ENCODE data around the gene PLN.

Gene PLN

DNA sequence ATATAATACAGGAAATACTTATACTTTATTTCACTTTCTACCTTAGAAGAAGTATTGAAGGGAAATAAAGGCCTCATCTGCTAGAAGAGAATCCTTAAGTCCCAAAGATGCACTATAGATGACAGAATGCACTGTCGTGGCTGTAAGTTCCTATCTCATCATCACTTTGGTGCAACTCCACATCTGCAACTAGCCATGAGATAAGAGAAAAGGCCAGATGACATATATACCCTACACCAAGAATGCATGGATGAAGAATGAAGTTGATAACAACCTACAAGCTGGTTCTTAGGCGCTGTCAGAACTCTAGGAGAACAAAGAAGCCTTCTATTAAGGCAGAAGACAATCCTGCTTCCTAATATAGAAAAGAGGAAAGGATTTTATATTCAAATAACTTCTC is 11.6 kb upstream of the PLN start:
- DNase-seq (ENCODE audit: low read depth in 2 of 2, low spot score in 1 of 2) = no peak

GRCh38 chr6:118537574-118537973 is 10.5 kb upstream of the PLN start:
- no peak for DNase-seq (ENCODE audit: low read depth in 2 of 2, low spot score in 1 of 2)

DNA sequence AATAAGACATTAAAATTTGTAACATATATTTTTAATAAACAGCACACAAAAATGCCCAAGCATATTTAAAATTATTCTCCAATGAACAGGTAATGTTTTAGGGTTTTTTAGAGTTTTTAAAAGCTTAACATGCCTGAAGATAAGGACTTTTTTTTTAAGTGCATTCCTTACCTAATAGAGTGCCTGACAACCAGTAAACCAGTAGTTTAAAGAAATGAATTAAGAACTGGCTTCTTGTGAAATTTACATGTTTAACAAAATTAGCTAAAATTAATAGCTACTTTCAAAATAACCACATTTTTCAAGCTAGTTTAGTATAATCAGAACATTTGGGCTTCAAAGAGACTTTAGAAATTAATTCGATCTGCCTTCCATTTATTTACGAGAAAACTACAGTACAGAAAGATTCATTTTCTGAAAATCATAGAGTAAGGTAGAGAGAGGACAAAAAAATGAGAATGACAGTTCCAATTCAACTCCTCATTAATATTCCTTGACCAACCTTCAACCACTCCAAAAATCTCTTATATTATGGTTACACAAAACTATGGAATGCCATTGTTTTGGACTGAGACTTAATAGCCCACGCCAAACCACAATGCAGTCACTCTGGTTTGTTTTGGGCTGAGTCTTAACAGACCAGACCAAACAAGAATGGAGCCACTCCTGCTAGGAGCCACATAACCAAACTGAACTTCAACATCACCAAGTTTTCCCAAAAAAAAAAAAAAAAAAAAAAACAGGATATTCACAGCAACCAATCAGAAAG is 5.7 kb upstream of the PLN start:
- no peak for DNase-seq (ENCODE audit: low read depth in 2 of 2, low spot score in 1 of 2)

- DNase-seq (ENCODE audit: low read depth in 2 of 2, low spot score in 1 of 2) = no peak
Observed at GRCh38 chr6:118544105-118544504, 4.0 kb upstream of the PLN start.

GRCh38 chr6:118546164-118546879 is 1.8 kb upstream of the PLN start:
- DNase-seq (ENCODE audit: low read depth in 2 of 2, low spot score in 1 of 2) = no peak

DNA sequence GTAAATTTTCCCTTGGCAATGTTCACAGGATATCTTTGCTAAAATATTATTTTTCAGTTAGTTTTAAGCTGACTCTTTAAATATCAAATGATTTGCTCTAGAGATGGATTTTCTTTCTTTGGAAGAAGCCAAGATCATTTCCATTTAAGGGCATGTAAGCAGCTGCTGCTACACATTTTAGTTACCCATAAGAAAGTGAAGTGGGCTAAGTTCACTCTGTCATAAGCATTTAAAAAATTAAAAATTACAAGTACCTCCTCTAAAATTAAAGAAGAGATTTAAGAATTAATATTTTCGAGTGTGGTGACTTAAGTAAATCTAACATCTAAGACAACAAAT is 1.2 kb upstream of the PLN start:
- DNase-seq (ENCODE audit: low read depth in 2 of 2, low spot score in 1 of 2) = no peak

DNA sequence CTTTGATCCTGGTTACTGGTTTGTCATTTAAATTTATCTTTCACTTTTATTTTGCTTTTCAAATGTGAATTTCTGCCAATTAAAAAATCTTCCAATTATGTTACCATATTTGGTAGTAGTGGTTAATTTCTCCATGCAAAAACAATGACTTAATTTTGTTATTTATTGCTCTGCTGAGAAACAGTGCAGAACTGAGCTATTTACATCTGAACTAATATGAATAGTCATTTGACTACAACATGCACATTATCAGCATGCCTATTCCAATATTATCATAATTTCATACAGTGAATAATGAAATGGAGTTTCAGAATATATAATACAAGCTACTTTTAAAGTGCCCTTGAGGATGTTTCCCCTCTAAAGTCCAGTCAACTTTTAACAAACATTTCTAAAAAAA is 517 bp downstream of the PLN start:
- no peak for DNase-seq (ENCODE audit: low read depth in 2 of 2, low spot score in 1 of 2)

GRCh38 chr6:118551063-118552053 is 3.3 kb downstream of the PLN start:
- DNase-seq (ENCODE audit: low read depth in 2 of 2, low spot score in 1 of 2) = no peak

DNA sequence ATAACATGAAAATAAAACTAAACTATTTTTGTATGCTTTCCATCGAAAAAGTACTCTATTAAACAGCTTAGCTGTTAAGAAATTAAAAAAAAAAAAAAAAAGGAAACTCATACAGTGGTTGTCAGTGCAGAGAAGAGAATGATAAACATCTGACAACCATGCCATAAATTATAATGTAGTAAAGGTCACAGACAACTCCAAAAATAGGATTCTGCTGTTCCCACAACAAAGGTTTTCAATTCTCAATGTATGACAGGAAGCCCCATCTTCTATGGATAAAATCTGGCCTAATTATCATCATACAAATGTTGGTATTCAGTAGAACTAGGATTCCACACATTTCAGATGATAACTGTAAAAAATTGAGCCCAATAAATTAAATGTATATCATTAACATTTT is 5.0 kb downstream of the PLN start:
- no peak for DNase-seq (ENCODE audit: low read depth in 2 of 2, low spot score in 1 of 2)

GRCh38 chr6:118554698-118555097 is 6.6 kb downstream of the PLN start:
- no peak for DNase-seq (ENCODE audit: low read depth in 2 of 2, low spot score in 1 of 2)

- no peak for DNase-seq (ENCODE audit: low read depth in 2 of 2, low spot score in 1 of 2)
Observed at GRCh38 chr6:118558464-118559217, 10.5 kb downstream of the PLN start.

DNA sequence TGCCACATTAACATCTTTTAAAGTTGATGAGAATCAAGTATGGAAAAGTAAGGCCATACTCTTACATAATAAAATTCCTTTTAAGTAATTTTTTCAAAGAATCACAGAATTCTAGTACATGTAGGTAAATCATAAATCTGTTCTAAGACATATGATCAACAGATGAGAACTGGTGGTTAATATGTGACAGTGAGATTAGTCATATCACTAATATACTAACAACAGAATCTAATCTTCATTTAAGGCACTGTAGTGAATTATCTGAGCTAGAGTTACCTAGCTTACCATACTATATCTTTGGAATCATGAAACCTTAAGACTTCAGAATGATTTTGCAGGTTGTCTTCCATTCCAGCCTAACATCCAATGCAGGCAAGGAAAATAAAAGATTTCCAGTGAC is 11.6 kb downstream of the PLN start:
- DNase-seq (ENCODE audit: low read depth in 2 of 2, low spot score in 1 of 2) = no peak

DNA sequence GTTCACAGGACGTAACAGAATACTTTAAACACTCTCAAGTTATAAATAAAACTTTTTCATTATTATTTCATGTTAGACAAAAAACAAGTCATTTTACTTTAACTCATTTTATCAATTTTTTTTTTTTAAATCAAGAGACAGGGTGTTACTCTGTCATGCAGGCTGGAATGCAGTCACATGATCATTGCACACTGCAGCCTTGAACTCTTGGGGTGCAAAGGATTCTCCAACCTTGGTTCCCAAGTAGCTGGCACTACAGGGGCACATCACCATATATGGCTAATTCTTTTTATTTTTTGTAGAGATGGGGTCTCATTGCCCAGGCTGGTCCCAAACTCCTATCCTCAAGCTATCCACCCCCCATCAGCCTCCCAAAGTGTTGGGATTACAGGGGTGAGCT is 14.2 kb downstream of the PLN start:
- DNase-seq (ENCODE audit: low read depth in 2 of 2, low spot score in 1 of 2) = no peak

DNA sequence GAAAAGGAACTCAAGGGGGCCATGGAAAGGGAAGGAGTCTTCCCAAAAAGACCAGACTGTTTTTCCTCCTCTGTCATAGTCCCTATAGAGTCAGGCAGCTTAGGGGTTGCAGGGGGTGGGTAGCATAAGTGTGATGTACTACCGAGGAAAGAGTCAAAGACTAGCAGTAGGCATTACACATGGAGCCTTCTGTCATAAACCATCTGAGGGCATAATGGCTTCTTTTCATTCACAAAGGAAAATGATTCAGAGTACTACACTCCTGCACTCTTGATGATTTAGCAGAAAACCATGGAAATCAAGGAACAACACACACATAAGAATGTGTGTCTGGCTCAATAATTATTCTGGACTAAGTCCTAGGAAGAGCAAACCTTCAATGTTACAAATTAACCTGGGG is 14.9 kb downstream of the PLN start:
- DNase-seq (ENCODE audit: low read depth in 2 of 2, low spot score in 1 of 2) = no peak

DNA sequence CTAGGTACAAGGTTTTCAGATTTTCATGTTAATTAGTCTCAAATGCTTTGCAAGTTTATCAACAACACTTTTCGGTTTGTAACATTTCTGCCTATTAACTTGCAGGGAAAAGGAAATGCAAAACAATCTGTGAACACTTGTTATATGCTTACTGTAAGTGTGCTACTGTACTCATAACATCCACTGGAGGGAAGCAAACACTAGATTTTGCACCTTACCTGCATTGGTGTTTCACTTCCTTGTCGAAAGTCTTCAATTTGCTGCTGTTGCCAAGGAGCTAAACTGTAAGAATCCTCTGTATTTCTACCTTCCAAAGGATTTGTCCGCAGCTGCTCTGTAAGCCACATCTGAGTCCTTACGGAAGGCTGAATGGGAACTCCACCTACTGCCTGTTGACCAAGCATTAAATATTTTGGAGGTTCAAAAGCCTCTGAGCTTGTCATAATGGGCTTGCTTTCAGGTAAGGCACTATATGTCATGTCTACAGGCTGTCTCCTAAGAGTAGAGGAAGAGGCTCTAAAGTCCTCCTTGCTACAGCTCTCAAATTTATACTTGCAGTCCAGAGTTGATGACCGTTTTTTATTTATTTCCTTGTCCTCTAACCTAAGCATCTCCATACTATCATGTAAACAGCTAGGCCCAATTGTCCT is 17.3 kb downstream of the PLN start:
- DNase-seq (ENCODE audit: low read depth in 2 of 2, low spot score in 1 of 2) = no peak

DNA sequence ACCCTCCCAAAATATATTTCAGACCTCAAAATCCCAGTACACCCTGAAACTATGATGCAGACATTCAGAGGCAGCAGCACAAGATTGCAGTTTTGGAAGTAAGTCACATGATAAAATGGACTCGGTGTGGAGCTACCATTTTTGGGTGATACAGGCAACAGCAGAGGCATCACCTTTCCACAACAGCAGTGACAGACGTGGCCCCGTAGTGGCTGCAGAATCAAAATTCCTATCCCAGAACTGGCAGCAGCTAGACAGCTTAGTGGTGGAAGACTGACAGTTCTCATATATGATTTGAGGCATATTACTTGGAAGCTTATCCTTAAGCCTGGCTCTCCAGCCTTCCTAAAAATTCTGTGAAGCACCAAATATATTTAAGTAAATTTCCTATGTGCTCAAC is 19.9 kb downstream of the PLN start:
- no peak for DNase-seq (ENCODE audit: low read depth in 2 of 2, low spot score in 1 of 2)

DNA sequence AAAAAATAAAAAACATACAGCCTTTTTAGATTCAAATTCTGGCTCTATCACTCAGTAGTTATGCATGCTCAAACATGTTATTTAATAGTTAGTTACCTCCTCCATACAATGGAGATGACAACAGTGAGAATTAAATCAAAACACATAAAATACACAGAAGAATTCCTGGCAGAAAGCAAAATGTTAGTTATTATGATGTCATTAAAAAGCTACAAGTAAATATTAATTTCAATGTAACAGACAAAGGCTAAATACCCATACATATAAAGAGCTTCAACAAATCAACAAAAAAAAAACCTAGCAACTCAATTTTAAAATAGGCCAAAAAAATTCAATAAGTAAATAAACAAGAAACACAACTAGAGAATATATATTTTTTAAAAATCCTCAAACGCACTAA is 21.4 kb downstream of the PLN start:
- DNase-seq (ENCODE audit: low read depth in 2 of 2, low spot score in 1 of 2) = no peak

DNA sequence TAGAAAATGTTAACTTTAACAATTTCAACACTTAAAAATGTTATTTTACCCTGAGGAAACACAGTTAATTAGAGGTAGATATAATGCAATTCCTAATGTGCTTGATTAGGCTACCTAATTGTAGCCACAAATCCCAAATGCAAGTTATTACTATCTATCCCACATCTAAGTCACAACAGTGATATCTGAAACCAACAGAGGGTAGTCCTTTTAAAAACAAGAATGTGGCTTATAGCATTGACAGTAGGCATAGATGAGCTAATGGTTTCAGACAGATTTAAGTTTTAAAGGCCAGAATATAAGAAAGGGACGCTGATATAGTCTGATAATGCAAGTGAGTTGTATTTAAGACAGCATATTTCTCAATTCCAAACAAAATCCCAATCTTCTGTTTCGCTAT is 23.0 kb downstream of the PLN start:
- no peak for DNase-seq (ENCODE audit: low read depth in 2 of 2, low spot score in 1 of 2)

GRCh38 chr6:118574051-118574865 is 26.2 kb downstream of the PLN start:
- DNase-seq (ENCODE audit: low read depth in 2 of 2, low spot score in 1 of 2) = no peak

DNA sequence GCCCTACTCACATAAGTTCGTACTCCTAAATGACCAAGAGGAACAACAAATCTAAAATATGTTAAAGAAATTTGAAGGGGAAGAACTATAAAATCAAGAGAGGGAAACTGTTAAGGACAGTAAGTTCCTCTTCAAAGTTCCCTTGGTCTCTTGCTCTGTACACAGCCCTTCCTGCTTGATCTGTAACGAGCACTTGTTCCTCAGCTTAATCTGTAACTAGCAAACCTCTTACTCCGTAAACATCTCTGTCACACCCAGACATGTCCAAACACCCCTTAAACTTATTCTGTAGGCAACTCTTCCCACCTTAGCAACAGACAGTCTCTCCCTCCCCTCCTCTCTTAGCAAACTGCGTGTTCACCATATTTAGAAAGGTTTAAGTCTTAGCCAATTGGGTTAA is 29.9 kb downstream of the PLN start:
- DNase-seq (ENCODE audit: low read depth in 2 of 2, low spot score in 1 of 2) = no peak

All from stimulated activated CD8-positive, alpha-beta memory T cell treated with anti-CD3 and anti-CD28 coated beads, Interleukin-4, amount 100 ng/mL, for 1 hour (primary cell).